DND-41 (cell line): Measurements from ENCODE around the gene ADAMTSL3.

Source experiments
- CTCF ChIP-seq: IDR thresholded peaks from 2 replicates; pipeline ENCODE4 v1.5.1; 2012; ENCODE audit warnings: borderline replicate concordance, low read length, moderate library complexity, mild to moderate bottlenecking; ENCODE audit not compliant: poor library complexity, severe bottlenecking; ENCODE audit errors: extremely low read depth
- EZH2 ChIP-seq: IDR thresholded peaks from 3 replicates; pipeline ENCODE4 v1.6.1; 2012; ENCODE audit warnings: borderline replicate concordance, low read depth, mild to moderate bottlenecking, moderate library complexity, low read length, inconsistent platforms; ENCODE audit not compliant: severe bottlenecking

GRCh38 chr15:83889995-83890394, 236.1 kb downstream of the ADAMTSL3 start:
- TF ChIP-seq CTCF (no peak), EZH2 (no peak)
